H9 (cell line): ENCODE data around the gene RBM27. TPM values are rescaled to one million over a fixed set of nuclear protein-coding genes. Genes with fewer than 3 reads are reported as not detected.

Experiments
- DNase-seq: peaks from one replicate; pipeline ENCODE4 v3.0.0-alpha.2; 2017
- H2AFZ ChIP-seq: one replicate; pipeline ENCODE4 v1.6.1; 2013; ENCODE audit warnings: mild to moderate bottlenecking, low read length, control low read depth, moderate library complexity
- H2AK5ac ChIP-seq: 2 replicates; pipeline ENCODE4 v1.6.1; 2013; ENCODE audit warnings: low read length, control low read depth, mixed read lengths; ENCODE audit not compliant: insufficient read length
- H2BK120ac ChIP-seq: one replicate; pipeline ENCODE4 v1.6.1; 2013; ENCODE audit warnings: low read depth, mild to moderate bottlenecking, low read length, control low read depth, inconsistent platforms; ENCODE audit not compliant: poor library complexity, severe bottlenecking
- H2BK12ac ChIP-seq: 2 replicates; pipeline ENCODE4 v1.6.1; 2013; ENCODE audit warnings: low read length, control low read depth, mixed read lengths, low read depth; ENCODE audit not compliant: insufficient read length
- H2BK15ac ChIP-seq: 2 replicates; pipeline ENCODE4 v1.6.1; 2013; ENCODE audit warnings: low read depth, low read length, control low read depth
- H2BK20ac ChIP-seq: one replicate; pipeline ENCODE4 v1.6.1; 2013; ENCODE audit warnings: low read depth, mild to moderate bottlenecking, low read length, control low read depth, inconsistent platforms; ENCODE audit not compliant: poor library complexity, severe bottlenecking
- H2BK5ac ChIP-seq: 2 replicates; pipeline ENCODE4 v1.6.1; 2013; ENCODE audit warnings: low read length, control low read depth, mixed read lengths; ENCODE audit not compliant: insufficient read length
- H3K14ac ChIP-seq: 2 replicates; pipeline ENCODE4 v1.6.1; 2013; ENCODE audit warnings: low read length, control low read depth; ENCODE audit not compliant: insufficient read depth
- H3K18ac ChIP-seq: 2 replicates; pipeline ENCODE4 v1.6.1; 2013; ENCODE audit warnings: low read depth, mild to moderate bottlenecking, mixed read lengths, low read length, control low read depth; ENCODE audit not compliant: insufficient read length
- H3K23ac ChIP-seq: 2 replicates; pipeline ENCODE4 v1.6.1; 2013; ENCODE audit warnings: low read length, control low read depth, mixed read lengths, low read depth; ENCODE audit not compliant: insufficient read length
- H3K23me2 ChIP-seq: 2 replicates; pipeline ENCODE4 v1.6.1; 2013; ENCODE audit warnings: low read depth, mild to moderate bottlenecking, mixed read lengths, low read length, control low read depth; ENCODE audit not compliant: insufficient read length, poor library complexity, severe bottlenecking
- H3K27ac ChIP-seq: 2 replicates; pipeline ENCODE4 v1.5.1; 2013; ENCODE audit warnings: low read length, control low read depth, mixed read lengths, low read depth; ENCODE audit not compliant: insufficient read length
- H3K27me3 ChIP-seq: 2 replicates; pipeline ENCODE4 v1.6.1; 2013; ENCODE audit warnings: low read length, control low read depth, inconsistent platforms; ENCODE audit not compliant: insufficient read depth
- H3K4ac ChIP-seq: 2 replicates; pipeline ENCODE4 v1.6.1; 2013; ENCODE audit warnings: low read depth, mild to moderate bottlenecking, control low read depth, inconsistent platforms, low read length, moderate library complexity
- H3K4me1 ChIP-seq: 2 replicates; pipeline ENCODE4 v1.6.1; 2013; ENCODE audit warnings: low read length, control low read depth, inconsistent platforms; ENCODE audit not compliant: insufficient read depth
- H3K4me2 ChIP-seq: 2 replicates; pipeline ENCODE4 v1.6.1; 2013; ENCODE audit warnings: low read length, control low read depth, mixed read lengths; ENCODE audit not compliant: insufficient read length, insufficient read depth
- H3K56ac ChIP-seq: 2 replicates; pipeline ENCODE4 v1.6.1; 2013; ENCODE audit warnings: low read depth, mild to moderate bottlenecking, mixed read lengths, low read length, control low read depth; ENCODE audit not compliant: insufficient read length
- H3K79me1 ChIP-seq: 2 replicates; pipeline ENCODE4 v1.6.1; 2013; ENCODE audit warnings: low read depth, mild to moderate bottlenecking, moderate library complexity, low read length, control low read depth, inconsistent platforms; ENCODE audit not compliant: insufficient read depth, poor library complexity, severe bottlenecking
- H3K79me2 ChIP-seq: 2 replicates; pipeline ENCODE4 v1.6.1; 2013; ENCODE audit warnings: low read length, control low read depth, inconsistent platforms; ENCODE audit not compliant: insufficient read depth
- H3K9ac ChIP-seq: 2 replicates; pipeline ENCODE4 v1.6.1; 2013; ENCODE audit warnings: low read length, control low read depth, mixed read lengths; ENCODE audit not compliant: insufficient read length; ENCODE audit errors: extremely low read depth
- H3K9me3 ChIP-seq: one replicate; pipeline ENCODE4 v1.6.1; 2013; ENCODE audit warnings: low read depth, low read length, inconsistent platforms; ENCODE audit not compliant: control insufficient read depth
- H3T11ph ChIP-seq: one replicate; pipeline ENCODE4 v1.6.1; 2013; ENCODE audit warnings: mild to moderate bottlenecking, low read length, control low read depth, inconsistent platforms
- H4K20me1 ChIP-seq: one replicate; pipeline ENCODE4 v1.6.1; 2013; ENCODE audit not compliant: control insufficient read depth, insufficient read length, insufficient read depth
- H4K5ac ChIP-seq: 2 replicates; pipeline ENCODE4 v1.6.1; 2013; ENCODE audit warnings: low read depth, mild to moderate bottlenecking, mixed read lengths, low read length, control low read depth; ENCODE audit not compliant: insufficient read length
- H4K8ac ChIP-seq: replicated peaks from 2 replicates; pipeline ENCODE4 v1.6.1; 2013; ENCODE audit warnings: low read length, control low read depth, mixed read lengths, low read depth; ENCODE audit not compliant: insufficient read length
- H4K91ac ChIP-seq: 2 replicates; pipeline ENCODE4 v1.6.1; 2013; ENCODE audit warnings: low read depth, mild to moderate bottlenecking, moderate library complexity, mixed read lengths, low read length, control low read depth; ENCODE audit not compliant: insufficient read length
- H3K27ac Mint-ChIP-seq, 3 experiments: 2 replicates in 2 of 3; 3 replicates in 1 of 3; pipeline ENCODE4 v1.8.0; 2020 to 2021; ENCODE audit warnings: mixed read lengths in 3 of 3, mild to moderate bottlenecking in 1 of 3, moderate library complexity in 1 of 3
- H3K27me3 Mint-ChIP-seq: 2 replicates; pipeline ENCODE4 v1.8.0; 2021; ENCODE audit warnings: low read depth, mild to moderate bottlenecking, moderate library complexity, mixed read lengths
- H3K36me3 Mint-ChIP-seq, 3 experiments: 2 replicates in 2 of 3; 3 replicates in 1 of 3; pipeline ENCODE4 v1.8.0; 2020 to 2021; ENCODE audit warnings: low read depth in 3 of 3, mixed read lengths in 3 of 3; ENCODE audit not compliant: insufficient read depth in 1 of 3
- H3K4me1 Mint-ChIP-seq, 2 experiments: 2 replicates each; pipeline ENCODE4 v1.8.0; 2020; ENCODE audit warnings: mixed read lengths in 2 of 2
- H3K4me3 Mint-ChIP-seq, 2 experiments: 2 replicates in 1 of 2; 3 replicates in 1 of 2; pipeline ENCODE4 v1.8.0; 2020 to 2021; ENCODE audit warnings: mild to moderate bottlenecking in 2 of 2, mixed read lengths in 2 of 2, moderate library complexity in 1 of 2
- H3K9me3 Mint-ChIP-seq, 2 experiments: 2 replicates in 1 of 2; 3 replicates in 1 of 2; pipeline ENCODE4 v1.8.0; 2020; ENCODE audit warnings: mild to moderate bottlenecking in 2 of 2, mixed read lengths in 2 of 2, moderate library complexity in 1 of 2
- WGBS: extraction: QIAGEN DNeasy Blood & Tissue Kit; methylation state at CpG from one replicate; pipeline ENCODE4 v1.1.7; 2013; ENCODE audit warnings: missing lambda C conversion rate, low lambda C conversion rate, mixed read lengths; ENCODE audit not compliant: insufficient read length; ENCODE audit errors: extremely low coverage; 5-methylcytosine and 5-hydroxymethylcytosine counted together
- total RNA-seq: library from RNA; stranded (reverse); gene quantifications from 2 replicates; pipeline ENCODE4 v1.2.1, GENCODE V29; 2021
- TF ChIP-seq, protein P1 (sequence below): fragments of 200-600 bp; sonication (generic); conservative IDR thresholded peaks from 3 replicates; pipeline ENCODE4 v1.8.0; 2021; ENCODE audit warnings: antibody characterized with exemption, mild to moderate bottlenecking

RBM27 gene
- total RNA-seq, 1 experiment from 2014 or later = 33.8 TPM

DNA sequence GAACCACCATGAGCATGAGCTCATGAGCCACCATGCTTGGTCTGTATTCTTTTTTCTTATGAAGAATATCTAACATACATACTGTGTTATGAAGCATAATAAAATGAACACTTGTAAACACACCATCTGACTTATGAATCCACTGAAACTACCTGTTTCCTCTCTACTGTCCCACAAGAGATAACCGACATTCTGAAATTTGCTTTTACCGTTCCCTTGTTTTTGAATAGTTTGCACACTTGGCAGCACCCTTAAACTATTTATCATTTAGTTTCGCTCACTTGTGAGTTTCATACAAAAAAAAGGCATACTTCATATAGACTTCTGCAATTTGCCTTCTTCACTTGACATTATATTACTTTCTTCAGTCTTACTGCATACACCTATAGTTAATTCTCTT, 29.8 kb upstream of the RBM27 start:
- H2BK15ac ChIP-seq = no peak overlapping the region
- H3K4me1 ChIP-seq = no peaks in the 10 kb centered on the region
- no peaks in the 10 kb centered on the region for H3K27me3 Mint-ChIP-seq
- H3K4ac ChIP-seq = no peak overlapping the region
- H3K4me1 Mint-ChIP-seq = no peaks in the 10 kb centered on the region
- H4K20me1 ChIP-seq = no peaks in the 10 kb centered on the region
- H3K56ac ChIP-seq = no peak overlapping the region
- no peak overlapping the region for H3K27ac Mint-ChIP-seq
- no peak overlapping the region for H2AK5ac ChIP-seq
- no peak overlapping the region for H3K4me3 Mint-ChIP-seq
- H3K79me2 ChIP-seq = no peaks in the 10 kb centered on the region; the same call in 1 of the 2 replicates
- H3K27me3 ChIP-seq = no peaks in the 10 kb centered on the region
- H2BK120ac ChIP-seq = no peak overlapping the region
- no peak overlapping the region for H4K8ac ChIP-seq
- H4K91ac ChIP-seq = no peak overlapping the region
- no peaks in the 10 kb centered on the region for H3K9me3 Mint-ChIP-seq
- H3K79me1 ChIP-seq = peaks cover 6% of the 10 kb centered on the region
- no peak overlapping the region for H4K5ac ChIP-seq
- no peak overlapping the region for H3K14ac ChIP-seq
- H3K23ac ChIP-seq = no peak overlapping the region
- no peak overlapping the region for H3K4me2 ChIP-seq
- H3K27ac ChIP-seq = no peak overlapping the region
- no CpG with 5 or more reads among the region's 3 CpGs for WGBS
- H3K23me2 ChIP-seq = no peaks in the 10 kb centered on the region
- H3K18ac ChIP-seq = no peak overlapping the region
- H3K36me3 Mint-ChIP-seq = peaks cover 38 to 74% (median 64%) of the 10 kb centered on the region in 3 experiments; a peak in 6 of 7 replicates
- H2AFZ ChIP-seq = no peak overlapping the region
- no peak overlapping the region for H2BK5ac ChIP-seq
- TF ChIP-seq, protein P1, sequence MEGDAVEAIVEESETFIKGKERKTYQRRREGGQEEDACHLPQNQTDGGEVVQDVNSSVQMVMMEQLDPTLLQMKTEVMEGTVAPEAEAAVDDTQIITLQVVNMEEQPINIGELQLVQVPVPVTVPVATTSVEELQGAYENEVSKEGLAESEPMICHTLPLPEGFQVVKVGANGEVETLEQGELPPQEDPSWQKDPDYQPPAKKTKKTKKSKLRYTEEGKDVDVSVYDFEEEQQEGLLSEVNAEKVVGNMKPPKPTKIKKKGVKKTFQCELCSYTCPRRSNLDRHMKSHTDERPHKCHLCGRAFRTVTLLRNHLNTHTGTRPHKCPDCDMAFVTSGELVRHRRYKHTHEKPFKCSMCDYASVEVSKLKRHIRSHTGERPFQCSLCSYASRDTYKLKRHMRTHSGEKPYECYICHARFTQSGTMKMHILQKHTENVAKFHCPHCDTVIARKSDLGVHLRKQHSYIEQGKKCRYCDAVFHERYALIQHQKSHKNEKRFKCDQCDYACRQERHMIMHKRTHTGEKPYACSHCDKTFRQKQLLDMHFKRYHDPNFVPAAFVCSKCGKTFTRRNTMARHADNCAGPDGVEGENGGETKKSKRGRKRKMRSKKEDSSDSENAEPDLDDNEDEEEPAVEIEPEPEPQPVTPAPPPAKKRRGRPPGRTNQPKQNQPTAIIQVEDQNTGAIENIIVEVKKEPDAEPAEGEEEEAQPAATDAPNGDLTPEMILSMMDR = no peak
- H3T11ph ChIP-seq = no peak overlapping the region
- H2BK20ac ChIP-seq = no peak overlapping the region
- no peak overlapping the region for H2BK12ac ChIP-seq
- H3K9ac ChIP-seq = no peak overlapping the region
- no peaks in the 10 kb centered on the region for H3K9me3 ChIP-seq
- DNase-seq = no peak
